Measurements from ENCODE around the gene SLC38A10. TPM values are rescaled to one million over a fixed set of nuclear protein-coding genes. Genes with fewer than 3 reads are reported as not detected.

SLC38A10 gene
- total RNA-seq, 1 donor from 2014 or later: 102 TPM

GRCh38 chr17:81280571-81280970 is 14.5 kb downstream of the SLC38A10 start:
- Mint-ChIP-seq H3K36me3 (ENCODE audit: low read depth) (peaks cover 54% of the 10 kb centered on the region), H3K9me3 (no peaks in the 10 kb centered on the region), H3K4me1 (ENCODE audit: low read depth) (peaks cover 8% of the 10 kb centered on the region), H3K27me3 (ENCODE audit: low read depth) (no peaks in the 10 kb centered on the region), H3K27ac (no peak overlapping the region), H3K4me3 (ENCODE audit: low read depth) (no peak overlapping the region)
- DNase-seq (ENCODE audit: low spot score): no peak
- intact Hi-C loops (cut with micrococcal nuclease): no loop called here

DNA sequence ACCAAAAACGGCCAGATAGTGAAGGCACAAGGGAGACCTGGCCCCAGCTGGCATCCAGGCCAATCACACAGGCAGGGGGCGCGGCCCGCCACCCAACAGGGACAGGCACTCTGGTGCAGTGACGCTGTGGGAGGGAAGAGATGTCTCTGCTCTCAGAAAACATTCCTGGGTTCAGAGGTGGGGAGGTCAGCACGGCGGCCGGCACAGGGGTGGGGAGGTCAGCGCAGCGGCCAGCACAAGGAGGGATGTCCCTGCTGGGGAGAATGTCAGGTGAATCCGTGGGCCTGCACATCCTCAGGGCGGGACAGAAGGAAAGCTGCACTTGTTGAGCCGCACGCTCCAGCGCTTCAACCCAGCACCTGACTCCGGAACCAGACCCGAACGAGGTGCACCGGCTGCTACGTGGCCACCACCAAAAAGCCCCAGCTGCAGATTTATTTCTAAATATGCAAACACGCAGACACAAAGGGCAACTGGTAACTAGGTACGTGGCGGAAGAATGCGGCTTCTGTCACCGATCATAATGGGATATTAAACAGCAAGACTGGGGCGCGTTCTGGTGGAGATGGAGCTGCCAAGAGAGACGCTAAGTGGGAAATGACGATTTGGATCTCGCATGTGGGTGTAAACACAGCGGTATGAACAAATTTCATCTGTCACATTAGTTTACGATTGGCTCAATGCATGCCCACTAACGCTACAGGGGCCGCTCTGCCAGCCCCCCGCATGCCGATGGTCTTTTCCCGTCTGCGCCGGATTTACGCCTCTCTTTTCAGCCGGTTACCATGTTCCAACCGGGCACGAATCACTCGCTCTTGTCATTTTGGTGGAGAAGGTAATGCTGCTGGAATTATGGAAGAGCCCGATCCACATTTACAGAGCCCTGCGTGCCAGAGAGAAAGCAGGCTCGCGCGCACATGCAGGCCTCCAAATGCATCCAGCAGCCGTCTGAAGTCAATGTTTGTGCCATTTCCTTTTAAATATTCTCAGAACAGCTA is 15.5 kb downstream of the SLC38A10 start:
- Mint-ChIP-seq H3K27ac (no peak overlapping the region), H3K4me1 (ENCODE audit: low read depth) (peaks cover 2% of the 10 kb centered on the region), H3K9me3 (no peaks in the 10 kb centered on the region), H3K36me3 (ENCODE audit: low read depth) (peaks cover 50% of the 10 kb centered on the region), H3K4me3 (ENCODE audit: low read depth) (no peak overlapping the region), H3K27me3 (ENCODE audit: low read depth) (no peaks in the 10 kb centered on the region)
- no peak for DNase-seq (ENCODE audit: low spot score)
- intact Hi-C loops (cut with micrococcal nuclease): no loop called here

- no peak for DNase-seq (ENCODE audit: low spot score)
- Mint-ChIP-seq H3K4me3 (ENCODE audit: low read depth) (no peak overlapping the region), H3K9me3 (no peaks in the 10 kb centered on the region), H3K36me3 (ENCODE audit: low read depth) (peaks cover 47% of the 10 kb centered on the region), H3K27ac (no peak overlapping the region), H3K27me3 (ENCODE audit: low read depth) (no peaks in the 10 kb centered on the region), H3K4me1 (ENCODE audit: low read depth) (no peaks in the 10 kb centered on the region)
- intact Hi-C loops (cut with micrococcal nuclease): no loop called here
Measured at GRCh38 chr17:81278831-81279230, 16.3 kb downstream of the SLC38A10 start.

- H3K36me3 Mint-ChIP-seq (ENCODE audit: low read depth): peaks cover 50% of the 10 kb centered on the region
- intact Hi-C loops (cut with micrococcal nuclease): no loop called here
- H3K4me3 Mint-ChIP-seq (ENCODE audit: low read depth): no peak overlapping the region
- no peak overlapping the region for H3K27ac Mint-ChIP-seq
- no peaks in the 10 kb centered on the region for H3K9me3 Mint-ChIP-seq
- H3K4me1 Mint-ChIP-seq (ENCODE audit: low read depth): no peaks in the 10 kb centered on the region
- DNase-seq (ENCODE audit: low spot score): no peak
- H3K27me3 Mint-ChIP-seq (ENCODE audit: low read depth): no peaks in the 10 kb centered on the region
Measured at GRCh38 chr17:81277946-81278693, 17.0 kb downstream of the SLC38A10 start.

GRCh38 chr17:81277421-81277820 is 17.7 kb downstream of the SLC38A10 start:
- no peak for DNase-seq (ENCODE audit: low spot score)
- Mint-ChIP-seq H3K27me3 (ENCODE audit: low read depth) (no peaks in the 10 kb centered on the region), H3K4me1 (ENCODE audit: low read depth) (no peaks in the 10 kb centered on the region), H3K36me3 (ENCODE audit: low read depth) (peaks cover 55% of the 10 kb centered on the region), H3K9me3 (no peaks in the 10 kb centered on the region), H3K4me3 (ENCODE audit: low read depth) (no peak overlapping the region), H3K27ac (no peak overlapping the region)
- intact Hi-C loops (cut with micrococcal nuclease): no loop called here

DNA sequence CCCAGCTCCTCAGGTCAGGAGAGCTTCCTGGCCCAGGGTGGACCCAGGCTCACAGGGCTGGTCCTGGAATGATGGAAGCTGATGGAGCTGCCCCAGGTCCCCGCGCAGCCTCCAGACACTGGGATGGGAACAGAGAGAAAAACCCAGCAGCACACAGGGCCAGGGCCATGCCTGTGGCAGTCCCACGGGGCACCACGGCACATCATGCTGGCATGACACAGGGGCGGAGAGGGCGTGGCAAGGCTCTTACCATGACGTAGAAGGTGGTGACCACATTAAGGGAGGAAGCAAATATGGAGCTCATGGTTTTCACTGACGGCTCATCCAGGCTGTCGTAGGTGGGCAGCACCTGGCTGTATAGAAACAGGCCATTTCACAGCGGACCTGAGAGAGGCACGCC is 18.3 kb downstream of the SLC38A10 start:
- no peak overlapping the region for H3K4me3 Mint-ChIP-seq (ENCODE audit: low read depth)

DNA sequence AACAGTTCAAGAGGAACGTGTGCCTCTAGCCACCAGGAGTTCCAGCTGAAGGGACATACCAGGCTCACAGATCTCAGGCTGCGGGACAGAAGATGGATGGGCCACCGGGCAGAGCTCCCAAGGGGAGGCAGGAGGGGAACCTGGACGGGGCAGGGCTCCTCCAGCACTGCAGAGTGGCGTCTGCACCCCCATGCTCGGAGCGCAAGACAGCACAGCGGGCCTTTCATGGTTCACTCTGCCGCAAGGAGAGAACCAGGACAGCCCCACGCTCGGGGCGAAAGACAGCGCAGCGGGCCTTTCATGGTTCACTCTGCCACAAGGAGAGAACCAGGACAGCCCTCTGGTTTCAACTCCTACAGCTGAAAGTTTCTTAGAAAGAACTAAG is 20.6 kb downstream of the SLC38A10 start:
- H3K4me3 Mint-ChIP-seq (ENCODE audit: low read depth): no peak overlapping the region
- H3K27ac Mint-ChIP-seq: no peak overlapping the region
- H3K4me1 Mint-ChIP-seq (ENCODE audit: low read depth): no peaks in the 10 kb centered on the region
- H3K9me3 Mint-ChIP-seq: no peaks in the 10 kb centered on the region
- intact Hi-C loops (cut with micrococcal nuclease): no loop called here
- no peak for DNase-seq (ENCODE audit: low spot score)
- peaks cover 62% of the 10 kb centered on the region for H3K36me3 Mint-ChIP-seq (ENCODE audit: low read depth)
- no peaks in the 10 kb centered on the region for H3K27me3 Mint-ChIP-seq (ENCODE audit: low read depth)

More for the DNA sequence above, 18.3 kb downstream of the SLC38A10 start:
- Mint-ChIP-seq H3K27me3 (ENCODE audit: low read depth) (no peaks in the 10 kb centered on the region), H3K4me1 (ENCODE audit: low read depth) (no peaks in the 10 kb centered on the region), H3K9me3 (no peaks in the 10 kb centered on the region), H3K36me3 (ENCODE audit: low read depth) (peaks cover 55% of the 10 kb centered on the region), H3K27ac (no peak overlapping the region)
- intact Hi-C loops (cut with micrococcal nuclease): no loop called here
- no peak for DNase-seq (ENCODE audit: low spot score)

- H3K27ac Mint-ChIP-seq: no peak overlapping the region
- intact Hi-C loops (cut with micrococcal nuclease): no loop called here
Measured at GRCh38 chr17:81273698-81274470, 21.2 kb downstream of the SLC38A10 start.

DNA sequence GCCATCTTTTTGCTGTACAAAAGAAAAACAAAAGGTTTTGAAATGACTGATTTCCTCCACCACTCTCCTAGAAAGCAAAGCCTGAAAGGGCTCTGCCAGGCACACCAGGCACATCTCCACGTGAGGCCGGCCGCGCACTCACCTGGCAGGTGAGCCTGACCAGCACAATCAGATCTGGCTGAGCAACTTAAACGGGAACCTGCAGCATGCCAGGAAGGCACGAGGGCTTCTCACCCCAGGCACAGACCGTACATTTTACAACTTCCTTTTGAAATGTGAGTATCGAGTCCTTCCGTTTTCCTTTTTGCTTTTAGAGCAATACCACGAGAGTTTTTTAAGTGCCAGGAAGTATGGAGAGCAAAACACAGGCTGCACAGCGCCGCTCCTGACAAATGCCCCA is 22.5 kb downstream of the SLC38A10 start:
- DNase-seq (ENCODE audit: low spot score): no peak
- no peak overlapping the region for H3K27ac Mint-ChIP-seq
- H3K36me3 Mint-ChIP-seq (ENCODE audit: low read depth): peaks cover 71% of the 10 kb centered on the region

More at GRCh38 chr17:81273698-81274470, 21.2 kb downstream of the SLC38A10 start:
- Mint-ChIP-seq H3K36me3 (ENCODE audit: low read depth) (peaks cover 63% of the 10 kb centered on the region), H3K9me3 (no peaks in the 10 kb centered on the region), H3K4me1 (ENCODE audit: low read depth) (no peaks in the 10 kb centered on the region), H3K27me3 (ENCODE audit: low read depth) (no peaks in the 10 kb centered on the region), H3K4me3 (ENCODE audit: low read depth) (no peak overlapping the region)
- no peak for DNase-seq (ENCODE audit: low spot score)

DNA sequence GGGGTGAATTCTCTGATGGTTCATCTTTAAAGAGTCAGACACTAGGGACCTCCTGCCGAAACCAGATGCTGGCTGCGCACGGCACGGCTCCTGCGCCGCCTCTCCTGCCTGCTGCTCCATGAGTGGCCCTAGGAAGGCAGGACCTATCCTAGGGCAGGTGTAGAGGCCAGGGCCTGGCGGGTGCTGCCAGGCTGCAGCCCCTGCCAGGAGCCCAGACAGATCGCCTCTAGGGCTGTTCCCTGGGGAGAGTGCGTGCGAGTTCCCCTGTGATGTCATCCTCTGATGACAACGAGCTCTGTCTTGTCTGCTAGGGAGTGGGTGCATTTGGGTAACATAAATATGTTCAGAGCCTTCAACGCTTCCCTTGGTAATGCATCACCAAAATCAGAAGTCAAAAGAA is 23.9 kb downstream of the SLC38A10 start:
- no peak for DNase-seq (ENCODE audit: low spot score)
- peaks cover 66% of the 10 kb centered on the region for H3K36me3 Mint-ChIP-seq (ENCODE audit: low read depth)
- no peaks in the 10 kb centered on the region for H3K9me3 Mint-ChIP-seq
- H3K4me1 Mint-ChIP-seq (ENCODE audit: low read depth): no peaks in the 10 kb centered on the region
- H3K4me3 Mint-ChIP-seq (ENCODE audit: low read depth): no peak overlapping the region
- H3K27me3 Mint-ChIP-seq (ENCODE audit: low read depth): no peaks in the 10 kb centered on the region
- intact Hi-C loops (cut with micrococcal nuclease): no loop called here
- H3K27ac Mint-ChIP-seq: no peak overlapping the region

More for the DNA sequence above, 22.5 kb downstream of the SLC38A10 start:
- Mint-ChIP-seq H3K9me3 (no peaks in the 10 kb centered on the region), H3K27me3 (ENCODE audit: low read depth) (no peaks in the 10 kb centered on the region), H3K4me3 (ENCODE audit: low read depth) (no peak overlapping the region), H3K4me1 (ENCODE audit: low read depth) (no peaks in the 10 kb centered on the region)
- intact Hi-C loops (cut with micrococcal nuclease): no loop called here

GRCh38 chr17:81270279-81270678 is 24.8 kb downstream of the SLC38A10 start:
- H3K4me1 Mint-ChIP-seq (ENCODE audit: low read depth): no peaks in the 10 kb centered on the region

DNA sequence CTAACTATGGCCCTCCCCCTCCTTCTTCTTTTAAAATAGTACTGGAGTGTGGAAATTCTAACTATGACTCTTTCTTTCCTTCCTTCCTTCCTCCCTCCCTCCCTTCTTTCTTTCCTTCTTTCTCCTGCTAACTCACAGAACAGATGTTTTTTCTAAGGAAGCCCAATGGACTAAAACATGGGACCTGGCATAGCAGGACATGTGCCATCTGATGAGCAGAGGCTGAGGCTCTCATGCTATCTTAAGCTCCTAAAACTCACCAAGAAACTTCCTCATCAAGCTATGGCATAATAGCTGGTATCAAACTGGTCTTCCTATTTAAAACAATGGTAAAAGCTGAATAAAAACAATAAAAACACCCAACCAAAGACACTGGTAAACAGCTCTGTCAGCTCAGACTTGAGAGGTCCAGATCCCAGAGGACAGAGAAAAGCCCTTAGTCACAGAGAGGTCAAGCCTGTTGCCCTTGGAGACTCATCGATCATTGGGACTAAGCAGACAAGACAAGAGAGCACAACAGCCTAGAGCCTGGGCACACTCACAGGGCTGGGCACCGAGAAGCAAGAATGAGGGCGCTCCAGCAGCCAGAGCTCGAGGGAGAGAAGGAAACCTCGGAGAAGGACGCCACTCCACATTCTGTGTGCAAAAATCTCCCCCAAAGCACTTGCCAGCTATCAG is 27.6 kb downstream of the SLC38A10 start:
- no peak for DNase-seq (ENCODE audit: low spot score)
- Mint-ChIP-seq H3K4me3 (ENCODE audit: low read depth) (no peak overlapping the region), H3K9me3 (no peaks in the 10 kb centered on the region), H3K27ac (no peak overlapping the region), H3K4me1 (ENCODE audit: low read depth) (no peaks in the 10 kb centered on the region), H3K27me3 (ENCODE audit: low read depth) (no peaks in the 10 kb centered on the region), H3K36me3 (ENCODE audit: low read depth) (peaks cover 71% of the 10 kb centered on the region)
- intact Hi-C loops (cut with micrococcal nuclease): no loop called here

More at GRCh38 chr17:81270279-81270678, 24.8 kb downstream of the SLC38A10 start:
- DNase-seq (ENCODE audit: low spot score): no peak
- Mint-ChIP-seq H3K27ac (no peak overlapping the region), H3K27me3 (ENCODE audit: low read depth) (no peaks in the 10 kb centered on the region), H3K36me3 (ENCODE audit: low read depth) (peaks cover 69% of the 10 kb centered on the region), H3K9me3 (no peaks in the 10 kb centered on the region), H3K4me3 (ENCODE audit: low read depth) (no peak overlapping the region)
- intact Hi-C loops (cut with micrococcal nuclease): no loop called here
